HepG2 (cell line): ENCODE results near the gene HABP4. TPM values are rescaled to one million over a fixed set of nuclear protein-coding genes. Genes with fewer than 3 reads are reported as not detected.

ENCODE experiments used
- ATAC-seq: fragments of 200-7000 bp; cut with Tn5 transposase; 3 replicates; pipeline ENCODE4 v1.9.1; 2020; ENCODE audit warnings: mild to moderate bottlenecking, moderate library complexity
- BruUV-seq: library from RNA; stranded (reverse); fragments of 400-500 nt; replicated peaks from 2 replicates; lab custom pipeline; 2021; lab: Mats Ljungman, UMichigan
- CTCF ChIA-PET: fragments of 300-600 bp; formaldehyde crosslinking; extraction: SDS; loops from one replicate; lab custom pipeline; 2021; ENCODE audit warnings: low total read pairs, inconsistent platforms, low intra/inter-chr PET ratio; lab: Yijun Ruan, JAX
- POLR2A ChIA-PET: fragments of 350-600 bp; sonication (Branson Sonifier 250); formaldehyde crosslinking; loops from one replicate; lab custom pipeline; 2020; ENCODE audit warnings: antibody characterized with exemption, inconsistent platforms; lab: Yijun Ruan, JAX
- DNase-seq: peaks from one replicate; pipeline ENCODE4 v3.0.0-alpha.2; 2015; ENCODE audit warnings: low spot score
- FAIRE-seq: peaks from 3 replicates; lab custom pipeline; 2011; peaks lifted over from hg19 to GRCh38; lab: Jason Lieb, UNC
- H2AFZ ChIP-seq: one replicate; pipeline ENCODE4 v1.6.1; 2011; ENCODE audit warnings: low read length, inconsistent platforms
- H3K27ac ChIP-seq: fragments of 300-600 bp; 3 replicates; pipeline ENCODE4 v1.8.0; 2011; ENCODE audit warnings: mixed run types, mild to moderate bottlenecking, mixed read lengths, low read length, inconsistent platforms; ENCODE audit not compliant: insufficient read depth; ENCODE audit errors: extremely low read length
- H3K27me3 ChIP-seq, 2 experiments: fragments of 200-600 bp in 1 of 2; 2 replicates in 1 of 2; 3 replicates in 1 of 2; pipeline versions ENCODE4 v1.6.0 to v1.8.0; 2011; ENCODE audit warnings: low read length in 2 of 2, mild to moderate bottlenecking in 2 of 2, moderate library complexity in 2 of 2, inconsistent platforms in 1 of 2; ENCODE audit not compliant: insufficient read depth in 2 of 2, control insufficient read depth in 1 of 2
- H3K36me3 ChIP-seq, 2 experiments: fragments of 200-600 bp in 1 of 2; replicated peaks in 1 of 2; 2 replicates in 1 of 2; 3 replicates in 1 of 2; pipeline versions ENCODE4 v1.5.1 to v1.8.0; 2011; ENCODE audit warnings: low read length in 2 of 2, inconsistent platforms in 1 of 2; ENCODE audit not compliant: insufficient read depth in 2 of 2, control insufficient read depth in 1 of 2
- H3K4me1 ChIP-seq: 2 replicates; pipeline ENCODE4 v1.5.1; 2012; ENCODE audit warnings: low read length, inconsistent platforms; ENCODE audit not compliant: insufficient read depth
- H3K4me2 ChIP-seq: 2 replicates; pipeline ENCODE4 v1.6.0; 2011; ENCODE audit warnings: low read depth, low read length, inconsistent platforms
- H3K4me3 ChIP-seq, 3 experiments: fragments of 200-600 bp in 1 of 3; sonication (generic), shearing (Covaris generic) in 1 of 3; replicated peaks in 1 of 3; 2 replicates each; pipeline ENCODE4 v1.5.1; 2011 to 2016; ENCODE audit warnings: low read length in 3 of 3, inconsistent platforms in 2 of 3, low read depth in 2 of 3, mild to moderate bottlenecking in 2 of 3, control low read depth in 1 of 3, mixed read lengths in 1 of 3; ENCODE audit not compliant: insufficient read depth in 1 of 3
- H3K79me2 ChIP-seq: one replicate; pipeline ENCODE4 v1.6.1; 2011; ENCODE audit warnings: low read length, inconsistent platforms; ENCODE audit not compliant: insufficient read depth
- H3K9ac ChIP-seq: 2 replicates; pipeline ENCODE4 v1.6.0; 2011; ENCODE audit warnings: mild to moderate bottlenecking, low read depth, low read length, inconsistent platforms; ENCODE audit not compliant: insufficient read depth
- H3K9me3 ChIP-seq: 2 replicates; pipeline ENCODE4 v1.5.1; 2012; ENCODE audit warnings: mild to moderate bottlenecking, low read length
- H4K20me1 ChIP-seq: 2 replicates; pipeline ENCODE4 v1.6.0; 2011; ENCODE audit warnings: inconsistent platforms, mild to moderate bottlenecking, low read length, moderate library complexity; ENCODE audit not compliant: insufficient read depth
- HNF1A ChIP-seq, 2 experiments: sonication (generic) in 1 of 2; formaldehyde crosslinking in 1 of 2; IDR thresholded peaks; 2 replicates each; pipeline versions ENCODE4 v1.4.0 to v1.6.1; 2016 to 2020; ENCODE audit warnings: borderline replicate concordance in 1 of 2, low read depth in 1 of 2, mild to moderate bottlenecking in 1 of 2, missing genetic modification reagents in 1 of 2
- JUN ChIP-seq: sonication (generic); formaldehyde crosslinking; IDR thresholded peaks from 2 replicates; pipeline ENCODE4 v1.4.0; 2020; ENCODE audit warnings: mild to moderate bottlenecking, missing genetic modification reagents
- PBX2 ChIP-seq: IDR thresholded peaks from 2 replicates; pipeline ENCODE4 v1.6.1; 2016; ENCODE audit warnings: control low read depth
- POGZ ChIP-seq: sonication (generic); formaldehyde crosslinking; IDR thresholded peaks from 2 replicates; pipeline ENCODE4 v1.4.0; 2020; ENCODE audit warnings: mild to moderate bottlenecking, missing genetic modification reagents
- RBM39 ChIP-seq: fragments of 200-400 bp; formaldehyde crosslinking; IDR thresholded peaks from one replicate; pipeline ENCODE4 v1.6.1; 2018; ENCODE audit warnings: antibody characterized with exemption, mild to moderate bottlenecking, low read depth, low read length; ENCODE audit not compliant: poor library complexity, severe bottlenecking
- TEAD2 ChIP-seq: sonication (generic); formaldehyde crosslinking; IDR thresholded peaks from 2 replicates; pipeline ENCODE4 v1.9.0; 2021; ENCODE audit warnings: missing genetic modification reagents
- ZBTB7B ChIP-seq: sonication (generic); formaldehyde crosslinking; IDR thresholded peaks from 2 replicates; pipeline ENCODE4 v1.4.0; 2020; ENCODE audit warnings: missing genetic modification reagents
- ZFP36 ChIP-seq: fragments of 150-350 bp; IDR thresholded peaks from 2 replicates; pipeline ENCODE4 v1.6.1; 2018; ENCODE audit warnings: borderline replicate concordance, low read length, low read depth; ENCODE audit not compliant: partially characterized antibody
- ZKSCAN5 ChIP-seq: sonication (generic); formaldehyde crosslinking; IDR thresholded peaks from 2 replicates; pipeline ENCODE4 v1.5.1; 2020; ENCODE audit warnings: mild to moderate bottlenecking, missing genetic modification reagents
- ZNF879 ChIP-seq: sonication (generic); formaldehyde crosslinking; IDR thresholded peaks from 2 replicates; pipeline ENCODE4 v1.8.1; 2023; ENCODE audit warnings: missing genetic modification reagents
- WGBS: methylation state at CpG from one replicate; pipeline ENCODE4 v1.1.6; 2017; ENCODE audit warnings: low lambda C conversion rate; 5-methylcytosine and 5-hydroxymethylcytosine counted together
- in situ Hi-C: cut with HindIII; loops from 2 replicates; pipeline ENCODE4 v1.10.0; 2017; ENCODE audit warnings: low pct_unique_long_range_greater_than_20kb; ENCODE audit not compliant: extremely low pct_ligation_motif_present
- intact Hi-C: fragments of 100-400 bp; cut with micrococcal nuclease; formaldehyde crosslinking; loops from one replicate; pipeline ENCODE4 v1.10.0; 2022; ENCODE audit not compliant: unreplicated experiment
- polyA plus RNA-seq, 8 experiments: library from polyadenylated mRNA; depleted of rRNA in 3 of 8; stranded (reverse) in 7 of 8; unstranded in 1 of 8; fragments of >200 nt; fragmentation: Illumina TruSeq in 4 of 8; extraction: Trizol in 4 of 8; gene quantifications; 2 replicates each; pipeline versions ENCODE4 v1.2.1 to v1.2.3, GENCODE V29; 2011 to 2016; ENCODE audit warnings: low read depth in 4 of 8, missing spikeins in 1 of 8, mixed read lengths in 1 of 8; ENCODE audit not compliant: insufficient read depth in 1 of 8
- total RNA-seq, 5 experiments: library from RNA; depleted of rRNA; stranded (reverse); fragments of >200 nt; fragmentation: Illumina TruSeq; extraction: Trizol; gene quantifications; 2 replicates each; pipeline ENCODE4 v1.2.3, GENCODE V29; 2016; ENCODE audit warnings: low read depth in 1 of 5

Gene HABP4
- total and polyA plus RNA-seq, 2 of the 13 experiments (the other 11 are each of a cell fraction or from before 2014, with no cell fraction given), result 14.3 to 26.6 TPM

DNA sequence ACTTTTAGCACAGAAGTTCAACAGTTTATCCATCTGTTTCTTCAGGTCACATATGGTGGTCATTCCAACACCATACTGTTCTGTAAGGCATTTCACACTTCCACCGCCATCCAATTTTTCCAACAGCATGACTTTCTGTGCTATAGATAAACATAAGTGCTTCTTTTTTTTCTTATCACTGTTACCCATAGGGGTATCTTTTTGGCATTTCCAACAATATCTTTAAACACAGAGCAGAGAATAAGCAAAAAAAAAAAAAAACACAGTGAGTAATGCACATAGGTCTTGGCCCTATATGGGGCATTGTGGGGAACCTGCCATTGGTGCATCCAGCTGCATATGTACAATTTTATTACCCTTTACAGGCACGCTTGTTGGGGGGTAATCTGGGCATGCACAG, 19.6 kb upstream of the HABP4 start:
- intact Hi-C loops (no loop called here), in situ Hi-C loops (no loop called here)
- Histone ChIP-seq H2AFZ (no peak overlapping the region), H3K4me1 (peaks cover 35% of the 10 kb centered on the region), H3K4me3 (no peak overlapping the region), H3K9me3 (no peaks in the 10 kb centered on the region), H3K27me3 (no peaks in the 10 kb centered on the region), H3K79me2 (no peaks in the 10 kb centered on the region), H3K4me2 (no peak overlapping the region), H4K20me1 (no peaks in the 10 kb centered on the region), H3K9ac (no peak overlapping the region), H3K27ac (no peak overlapping the region), H3K36me3 (no peaks in the 10 kb centered on the region)
- WGBS, result 93% methylated on average over 2 of the region's 2 CpGs
- no peak for DNase-seq
- TF ChIP-seq TEAD2 (CRISPR knock-in tag) (no peak), POGZ (CRISPR knock-in tag) (no peak), PBX2 (CRISPR knock-in tag) (no peak), ZFP36 (no peak), JUN (CRISPR knock-in tag) (no peak), RBM39 (no peak), ZKSCAN5 (CRISPR knock-in tag) (no peak), ZNF879 (no peak), HNF1A (IDR thresholded peaks at IDR 0.05; ENCODE audit: low read depth) (no peak), HNF1A (CRISPR knock-in tag; IDR thresholded peaks at IDR 0.05; ENCODE audit: borderline replicate concordance) (no peak), ZBTB7B (CRISPR knock-in tag) (no peak)
- no TSS peak for BruUV-seq
- ATAC-seq, result no peak
- CTCF ChIA-PET, result no interaction called here
- no peak for FAIRE-seq
- POLR2A ChIA-PET, result no interaction called here
